Pancreas (tissue), 10 donors: Measurements from ENCODE around the gene CACNG3. TPM values are rescaled to one million over a fixed set of nuclear protein-coding genes. Genes with fewer than 3 reads are reported as not detected.
"Not testable (repeated sequence)": the region's sequence is repeated elsewhere in the genome, so short reads cannot be mapped to it uniquely, and the experiment has no call there.

ENCODE experiments used
- ATAC-seq, 4 donors: fragments of 200-7000 bp; cut with Tn5 transposase; one replicate each; pipeline versions ENCODE4 v1.8.0 to v1.9.1; 2020; ENCODE audit warnings: mild to moderate bottlenecking in 4 of 4, moderate library complexity in 4 of 4
- DNase-seq, 6 donors: peaks; one replicate each; pipeline ENCODE4 v3.0.0-alpha.2; 2020
- FAIRE-seq: peaks from 2 replicates; lab custom pipeline; 2012; peaks lifted over from hg19 to GRCh38; lab: Jason Lieb, UNC
- H3K27ac ChIP-seq, 4 donors: fragments of 200-600 bp; sonication (generic); 1 replicate in 3 of 4; 2 replicates in 1 of 4; pipeline versions ENCODE4 v1.5.0 to v1.8.0; 2020
- H3K27me3 ChIP-seq, 4 donors: fragments of 200-600 bp; one replicate each; pipeline ENCODE4 v1.8.0; 2021
- H3K36me3 ChIP-seq, 3 donors: fragments of 200-600 bp; sonication (generic) in 1 of 3; one replicate each; pipeline versions ENCODE4 v1.5.0 to v1.8.0; 2020 to 2021
- H3K4me1 ChIP-seq, 3 donors: fragments of 200-600 bp; one replicate each; pipeline ENCODE4 v1.8.0; 2021
- H3K4me3 ChIP-seq, 4 donors: fragments of 200-600 bp; sonication (generic) in 2 of 4; one replicate each; pipeline versions ENCODE4 v1.5.0 to v1.8.0; 2020 to 2021
- H3K9me3 ChIP-seq, 4 donors: fragments of 200-600 bp; one replicate each; pipeline ENCODE4 v1.8.0; 2021
- CTCF ChIP-seq, 4 donors: fragments of 200-600 bp; sonication (generic) in 3 of 4; IDR thresholded peaks; one replicate each; pipeline versions ENCODE4 v1.5.0 to v1.8.0; 2021; ENCODE audit warnings: antibody characterized with exemption in 4 of 4
- WGBS, 2 donors: extraction: QIAGEN DNeasy Blood & Tissue Kit; methylation state at CpG; one replicate each; pipeline ENCODE4 v1.1.7; 2013; 5-methylcytosine and 5-hydroxymethylcytosine counted together
- intact Hi-C, 3 donors: fragments of 100-400 bp; cut with DNase I; formaldehyde crosslinking; loops; one replicate each; pipeline versions ENCODE4 v1.11.1 to v1.14.2; 2022
- polyA plus RNA-seq, 2 donors: library from polyadenylated mRNA; stranded (reverse); fragments of 200-250 nt; gene quantifications; one replicate each; pipeline ENCODE4 v1.2.3, GENCODE V29; 2013
- total RNA-seq, 6 donors: library from RNA; stranded (reverse); fragmentation: NEBNext Ultra II Directional in 4 of 6; extraction: Animal tissue kit (Norgen Biotek cat#: 25700) in 4 of 6; gene quantifications; one replicate each; pipeline versions ENCODE4 v1.2.1 to v1.2.4, GENCODE V29; 2021 to 2023
- donor health status: healthy with polysubstance abuse.
- donor health status: DM: no; HTN: no; CAD: no; lungs with moderate emphysema.
- donor health status: DM: no; HTN: no; CAD: no.
- donor health status: control.
- donor health status: control.
- donor health status: Bipolar disorder and iron deficiency.
- donor health status: DM: yes; HTN: yes; CAD: no.
- donor health status: DM: no; HTN: no; CAD: no.
- donor health status: DM: no; HTN: no; CAD: no.
- donor health status: DM: yes; HTN: yes; CAD: no.

Gene CACNG3
- total and polyA plus RNA-seq, 8 donors, result not detected

- FAIRE-seq (no peak), DNase-seq (no peak), ATAC-seq (no peak)
- no peaks in the 10 kb centered on the region for H3K9me3 ChIP-seq
- H3K4me1 ChIP-seq, result no peaks in the 10 kb centered on the region
- H3K36me3 ChIP-seq, result no peaks in the 10 kb centered on the region
- H3K27me3 ChIP-seq, result no peaks in the 10 kb centered on the region
- H3K27ac ChIP-seq, result no peak overlapping the region
- no peak overlapping the region for H3K4me3 ChIP-seq
- intact Hi-C loops, result no loop called here
- TF ChIP-seq CTCF (IDR thresholded peaks at IDR 0.05), result no peak
- 52 to 55% methylated on average over 5 of the region's 5 CpGs for WGBS, 2 donors
Observed at GRCh38 chr16:24234737-24235136, 21.4 kb upstream of the CACNG3 start.

- no peak for FAIRE-seq
- no peak for DNase-seq
- Histone ChIP-seq H3K36me3 (no peaks in the 10 kb centered on the region), H3K27me3 (no peaks in the 10 kb centered on the region), H3K4me1 (no peaks in the 10 kb centered on the region), H3K4me3 (no peak overlapping the region), H3K27ac (no peak overlapping the region), H3K9me3 (no peaks in the 10 kb centered on the region)
- TF ChIP-seq CTCF (IDR thresholded peaks at IDR 0.05), result no peak
- WGBS, 2 donors, result 37% methylated on average over 2 of the region's 2 CpGs
- no peak for ATAC-seq
- intact Hi-C loops, result no loop called here
Observed at GRCh38 chr16:24235806-24236205, 20.3 kb upstream of the CACNG3 start.

GRCh38 chr16:24238846-24239245 lies 17.3 kb upstream of the CACNG3 start:
- H3K27ac ChIP-seq, H3K9me3 ChIP-seq, DNase-seq, FAIRE-seq, ATAC-seq, H3K4me3 ChIP-seq, H3K4me1 ChIP-seq, H3K36me3 ChIP-seq, H3K27me3 ChIP-seq, intact Hi-C loops: not testable (repeated sequence)
- 41 to 43% methylated on average over 2 of the region's 2 CpGs for WGBS, 2 donors

GRCh38 chr16:24246911-24247607 lies 9.1 kb upstream of the CACNG3 start:
- intact Hi-C loops, result no loop called here
- Histone ChIP-seq H3K4me3 (no peak overlapping the region), H3K27me3 (no peaks in the 10 kb centered on the region), H3K27ac (no peak overlapping the region), H3K36me3 (no peaks in the 10 kb centered on the region), H3K9me3 (no peaks in the 10 kb centered on the region), H3K4me1 (no peaks in the 10 kb centered on the region)
- no peak for FAIRE-seq
- 48 to 55% methylated on average over 4 of the region's 4 CpGs for WGBS, 2 donors
- ATAC-seq, result no peak
- no peak for DNase-seq
- no peak for TF ChIP-seq CTCF (IDR thresholded peaks at IDR 0.05)

- Histone ChIP-seq H3K4me3 (no peak overlapping the region), H3K9me3 (no peaks in the 10 kb centered on the region), H3K27ac (no peak overlapping the region), H3K4me1 (no peaks in the 10 kb centered on the region), H3K36me3 (no peaks in the 10 kb centered on the region), H3K27me3 (peaks cover 0 to 26% (median 0%) of the 10 kb centered on the region in 4 donors)
- WGBS, 2 donors, result 8% methylated on average over 7 of the region's 7 CpGs
- peak; percentile 48 to 68 (median 60) for TF ChIP-seq CTCF (IDR thresholded peaks at IDR 0.05)
- intact Hi-C loops, result loop anchor here in 2 of 3 donors (10.0 kb wide), 2 partner anchors 188 to 208 kb away; no protein-coding TSS in a partner anchor
- ATAC-seq, result peak in 3 of 4 donors; percentile 67 to 80 (median 79)
- DNase-seq, result peak in 2 of 6 donors; percentile 15 to 24
- no peak for FAIRE-seq
Observed at GRCh38 chr16:24253192-24253591, 2.9 kb upstream of the CACNG3 start.
